Fibroblast of villous mesenchyme (primary cell): Measurements from ENCODE around the gene ACOD1. TPM values are rescaled to one million over a fixed set of nuclear protein-coding genes. Genes with fewer than 3 reads are reported as not detected.
"Not testable (repeated sequence)": the region's sequence is repeated elsewhere in the genome, so short reads cannot be mapped to it uniquely, and the experiment has no call there.

Source experiments
- DNase-seq: peaks from one replicate; pipeline ENCODE4 v3.0.0-alpha.2; 2010; ENCODE audit warnings: low read depth
- H3K4me3 ChIP-seq: 2 replicates; pipeline ENCODE4 v1.5.1; 2011; ENCODE audit warnings: low read depth, mild to moderate bottlenecking, low read length
- CTCF ChIP-seq: IDR thresholded peaks from 2 replicates; pipeline ENCODE4 v1.5.1; 2012; ENCODE audit warnings: low read depth, mild to moderate bottlenecking, low read length; ENCODE audit not compliant: insufficient read depth
- total RNA-seq: library from RNA; depleted of rRNA; stranded (reverse); fragments of >200 nt; gene quantifications from 2 replicates; pipeline ENCODE4 v1.2.3, GENCODE V29; 2012

Gene ACOD1
- total RNA-seq, 1 donor = not detected

GRCh38 chr13:76950101-76950500 is 1.8 kb downstream of the ACOD1 start:
- TF ChIP-seq CTCF = no peak
- no peak overlapping the region for H3K4me3 ChIP-seq
- DNase-seq = no peak

- no peak for DNase-seq
- TF ChIP-seq CTCF = no peak
- H3K4me3 ChIP-seq = no peak overlapping the region
These were observed 5.7 kb downstream of the ACOD1 start for GRCh38 chr13:76953968-76954367.

GRCh38 chr13:76954538-76954937 is 6.2 kb downstream of the ACOD1 start:
- TF ChIP-seq CTCF = no peak
- DNase-seq = no peak
- no peak overlapping the region for H3K4me3 ChIP-seq

GRCh38 chr13:76955193-76955592 is 6.9 kb downstream of the ACOD1 start:
- no peak for TF ChIP-seq CTCF
- DNase-seq = no peak
- H3K4me3 ChIP-seq = no peak overlapping the region

- H3K4me3 ChIP-seq = no peak overlapping the region
- no peak for DNase-seq
- no peak for TF ChIP-seq CTCF
These were observed 7.3 kb downstream of the ACOD1 start for GRCh38 chr13:76955661-76956060.

GRCh38 chr13:76958841-76959432 is 10.6 kb downstream of the ACOD1 start:
- no peak for DNase-seq
- TF ChIP-seq CTCF = no peak
- H3K4me3 ChIP-seq = no peak overlapping the region

- DNase-seq, H3K4me3 ChIP-seq: not testable (repeated sequence)
These were observed 11.4 kb downstream of the ACOD1 start for GRCh38 chr13:76959734-76960133.
